ENCODE data around the gene CCZ1B.
"Not testable (repeated sequence)": the region's sequence is repeated elsewhere in the genome, so short reads cannot be mapped to it uniquely, and the experiment has no call there.

The CCZ1B gene

DNA sequence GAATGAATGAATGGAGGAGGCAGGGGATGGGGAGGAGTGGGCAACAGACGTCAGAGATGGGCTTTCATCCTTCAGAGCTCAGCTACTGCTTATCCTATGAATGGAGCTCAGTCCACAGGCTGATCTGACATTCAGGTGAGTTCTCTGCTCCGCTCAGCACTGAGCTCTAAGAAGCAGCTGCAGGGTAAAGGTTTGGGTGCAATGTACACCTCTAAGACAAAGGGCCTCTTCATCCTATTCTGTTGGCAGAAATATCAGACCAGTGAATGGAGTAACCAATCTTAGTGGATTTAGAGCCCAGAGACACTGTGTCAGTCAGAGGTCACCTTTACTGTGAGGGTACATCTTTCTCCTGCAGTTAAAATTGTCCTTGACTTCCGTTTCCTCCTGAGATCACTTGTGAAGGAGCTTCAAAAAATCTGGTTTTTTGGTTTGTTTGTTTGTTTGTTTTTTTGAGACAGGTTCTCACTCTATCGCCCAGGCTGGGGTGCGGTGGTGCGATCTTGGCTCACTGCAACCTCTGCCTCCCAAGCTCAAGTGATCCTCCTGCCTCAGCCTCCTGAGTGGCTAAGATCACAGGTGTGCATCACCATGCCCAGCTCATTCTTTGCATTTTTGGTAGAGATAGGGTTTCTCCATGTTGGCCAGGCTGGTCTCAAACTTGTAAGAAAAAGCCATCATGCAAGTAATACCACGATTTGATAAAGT lies 5.1 kb upstream of the CCZ1B start:
- DNase-seq (ENCODE audit: low read depth in 3 of 3), result no peak

DNA sequence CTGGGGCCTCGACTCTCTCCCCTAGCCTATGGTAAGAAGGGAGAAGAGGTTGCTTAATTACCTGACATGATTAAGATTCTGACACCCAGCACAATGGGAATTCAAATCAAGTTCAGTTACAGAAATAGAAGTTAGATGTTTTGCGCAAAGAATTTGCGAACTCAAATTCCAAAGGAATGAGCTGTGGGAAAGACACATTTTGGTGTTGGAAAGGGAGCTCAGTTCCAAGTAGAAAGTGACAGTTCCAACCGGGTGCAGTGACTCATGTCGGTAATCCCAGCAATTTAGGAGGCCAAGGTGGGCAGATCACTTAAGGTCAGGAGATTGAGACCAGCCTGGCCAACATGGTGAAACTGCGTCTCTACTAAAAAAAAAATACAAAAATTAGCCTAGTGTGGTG lies 4.0 kb upstream of the CCZ1B start:
- not testable (repeated sequence) for DNase-seq (ENCODE audit: low read depth in 3 of 3)

DNA sequence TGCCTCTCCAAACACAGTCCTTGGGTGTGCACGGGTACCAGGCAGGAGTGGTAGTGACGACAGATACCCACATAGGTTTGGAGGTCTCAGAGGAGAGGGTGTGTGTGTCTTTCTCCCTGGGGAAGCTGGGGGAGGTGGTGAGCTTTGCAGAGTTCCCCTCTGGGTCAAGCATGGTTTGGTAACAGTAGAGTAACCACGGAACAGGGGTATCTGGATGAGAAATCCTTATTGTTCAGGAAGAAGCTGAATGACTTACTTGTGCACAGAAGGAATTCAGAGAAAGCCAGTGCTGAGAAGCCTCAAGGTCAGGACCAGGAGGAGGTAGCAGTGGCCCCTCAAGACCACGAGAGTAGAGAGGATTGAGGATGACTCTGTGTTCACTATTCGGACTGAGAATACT lies 3.5 kb upstream of the CCZ1B start:
- not testable (repeated sequence) for DNase-seq (ENCODE audit: low read depth in 3 of 3)

DNA sequence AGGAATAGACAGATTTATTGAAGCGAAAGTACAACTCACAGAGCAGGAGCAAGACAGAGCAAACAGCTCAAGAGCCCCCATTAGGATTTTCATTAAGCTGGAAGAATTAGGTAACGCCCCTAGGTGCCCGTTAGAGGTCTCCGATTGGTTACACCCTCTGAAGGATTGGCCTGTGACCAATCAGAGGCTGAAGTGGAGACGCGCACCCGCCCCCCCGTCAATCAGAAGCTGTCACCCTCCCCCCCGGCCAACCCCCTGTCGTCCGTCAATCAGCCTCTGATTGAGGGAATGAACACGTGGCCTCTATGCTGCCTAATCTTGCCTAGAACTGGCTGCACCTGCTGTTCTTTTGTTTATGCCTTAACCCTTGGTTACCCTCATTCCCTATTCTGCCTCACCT lies 1.1 kb upstream of the CCZ1B start:
- DNase-seq (ENCODE audit: low read depth in 3 of 3), result not testable (repeated sequence)

DNA sequence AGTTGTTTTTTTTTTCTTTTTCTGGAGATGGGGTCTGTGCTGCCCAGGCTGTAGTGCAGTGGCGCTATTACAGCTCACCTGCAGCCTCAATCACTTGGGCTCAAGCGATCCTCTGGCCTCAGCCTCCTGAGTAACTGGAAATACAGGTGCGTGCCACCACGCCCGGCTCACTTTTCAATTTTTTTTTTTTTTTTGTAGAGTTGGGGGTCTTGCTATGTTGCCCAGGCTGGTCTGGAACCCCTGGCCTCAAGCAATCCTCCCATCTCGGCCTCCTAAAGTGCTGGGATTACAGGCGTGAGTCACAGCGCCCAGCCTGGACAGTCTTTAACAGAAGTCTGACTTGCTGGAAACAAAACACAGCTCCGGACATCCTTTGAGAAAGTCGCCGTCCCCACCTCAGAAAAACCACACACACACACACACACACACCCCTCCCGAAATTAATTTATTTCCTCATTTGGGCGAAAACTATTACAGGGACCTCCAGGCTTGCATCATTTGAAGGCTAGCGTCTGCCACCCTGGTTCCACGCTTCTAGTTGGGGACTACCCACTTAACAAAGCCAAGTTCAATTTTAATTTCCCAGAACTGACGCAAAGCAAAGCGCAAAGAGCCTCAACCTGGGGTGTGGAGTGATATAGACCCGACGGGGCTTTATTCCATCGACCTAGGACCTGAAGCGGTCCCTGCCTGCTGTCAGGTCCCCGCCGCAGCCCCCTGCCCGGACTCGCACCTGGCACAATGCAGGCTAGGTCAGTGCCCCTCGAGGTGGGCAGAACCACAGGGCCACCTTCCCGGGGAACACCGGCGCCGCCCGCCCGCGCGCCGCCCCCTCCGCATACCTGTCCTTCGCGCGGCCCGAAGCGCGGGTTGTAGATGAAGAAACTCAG lies 594 bp downstream of the CCZ1B start:
- not testable (repeated sequence) for DNase-seq (ENCODE audit: low read depth in 3 of 3)

DNA sequence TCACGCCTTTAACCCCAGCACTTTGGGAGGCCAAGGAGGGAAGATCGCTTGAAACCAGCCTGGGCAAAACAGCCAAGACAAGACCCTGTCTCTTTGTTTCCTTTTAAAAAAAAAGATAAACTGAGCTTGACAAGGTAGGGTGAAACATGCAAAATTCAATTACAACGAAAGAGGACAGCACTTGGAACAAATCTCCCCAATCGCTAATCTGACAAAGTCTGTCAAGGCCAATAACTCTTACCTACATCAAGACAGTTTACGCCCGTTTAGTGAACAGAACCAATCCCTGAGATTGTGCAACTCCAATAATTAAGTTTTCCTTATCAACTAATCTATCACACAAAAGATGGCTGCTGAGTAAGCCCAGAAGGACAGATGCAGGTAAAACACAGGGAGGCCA lies 4.5 kb downstream of the CCZ1B start:
- not testable (repeated sequence) for DNase-seq (ENCODE audit: low read depth in 3 of 3)

DNA sequence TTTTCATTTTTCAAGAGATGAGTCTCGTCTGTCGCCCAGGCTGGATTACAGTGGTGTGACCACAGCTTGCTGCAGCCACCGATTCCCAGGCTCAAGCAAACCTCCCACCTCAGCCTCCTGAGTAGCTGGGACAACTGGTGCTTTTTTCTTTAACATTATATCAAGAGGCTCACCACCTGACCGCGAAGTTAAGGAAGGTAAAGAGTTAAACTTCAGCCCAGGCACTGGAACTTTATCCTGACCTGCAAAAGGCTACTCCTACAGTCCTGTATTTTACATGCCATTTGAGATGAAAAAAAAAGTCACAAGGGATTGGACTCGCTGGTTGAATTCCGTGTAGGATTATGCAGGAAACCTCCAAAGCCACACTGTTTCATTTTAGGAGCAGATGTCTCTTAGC lies 10.6 kb downstream of the CCZ1B start:
- DNase-seq (ENCODE audit: low read depth in 3 of 3), result not testable (repeated sequence)

DNA sequence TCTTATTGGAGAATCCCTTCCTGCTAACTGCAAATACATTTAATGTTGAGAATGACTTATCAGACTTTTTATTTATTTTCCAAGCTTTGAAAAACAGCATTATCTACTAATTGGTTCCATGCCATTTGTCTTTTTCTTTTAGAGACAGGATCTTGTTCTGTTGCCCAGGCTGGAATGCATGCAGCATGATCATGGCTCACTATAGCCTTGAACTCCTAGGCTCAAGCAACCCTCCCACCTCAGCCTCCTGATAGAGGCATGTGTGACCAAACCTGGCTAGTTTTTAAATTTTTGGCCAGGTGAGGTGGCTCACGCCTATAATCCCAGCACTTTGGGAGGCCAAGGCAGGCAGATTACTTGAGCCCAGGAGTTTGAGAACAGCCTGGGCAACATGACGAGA lies 13.1 kb downstream of the CCZ1B start:
- not testable (repeated sequence) for DNase-seq (ENCODE audit: low read depth in 3 of 3)

DNA sequence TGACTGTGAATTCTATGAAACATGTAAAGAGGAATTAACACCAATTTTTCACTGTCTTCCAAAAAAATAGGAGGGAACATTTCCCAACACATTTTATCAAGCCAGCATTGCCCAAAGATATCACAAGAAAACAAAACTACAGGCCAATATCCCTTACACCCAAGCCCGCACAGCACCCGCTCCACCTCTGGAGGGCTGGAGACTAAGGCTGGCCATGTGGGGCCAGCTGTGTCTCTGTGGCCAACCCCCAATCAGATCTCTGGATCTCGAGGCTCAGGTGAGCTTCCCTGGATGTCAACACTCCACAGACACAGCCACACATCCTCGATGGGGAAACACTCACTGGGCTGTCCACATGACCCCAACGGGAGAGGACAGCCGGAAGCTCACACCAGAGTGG lies 18.1 kb downstream of the CCZ1B start:
- DNase-seq (ENCODE audit: low read depth in 3 of 3), result not testable (repeated sequence)

DNA sequence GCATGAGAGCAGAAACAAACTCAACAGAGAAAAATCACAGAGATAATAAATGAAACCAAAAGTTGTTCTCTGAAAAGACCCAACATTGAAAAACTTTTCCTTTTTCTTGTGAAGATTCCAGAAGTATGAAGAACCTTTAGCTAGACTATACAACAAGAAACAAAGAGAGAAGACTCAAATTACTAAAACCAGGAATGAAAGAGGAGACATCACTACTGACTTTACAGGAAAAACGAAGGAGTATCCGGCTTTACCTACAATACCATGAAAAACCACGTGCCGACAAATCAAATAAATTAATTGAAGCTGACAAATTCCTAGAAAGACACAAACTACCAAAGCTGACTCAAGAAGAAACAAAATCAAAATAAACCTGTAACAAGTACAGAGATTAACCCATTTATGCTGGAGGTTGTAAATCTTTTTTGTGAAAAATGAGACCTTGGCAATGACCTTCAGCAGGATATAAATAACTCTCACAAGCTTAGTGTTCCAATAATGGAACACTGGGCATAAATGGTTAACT lies 18.6 kb downstream of the CCZ1B start:
- not testable (repeated sequence) for DNase-seq (ENCODE audit: low read depth in 3 of 3)

DNA sequence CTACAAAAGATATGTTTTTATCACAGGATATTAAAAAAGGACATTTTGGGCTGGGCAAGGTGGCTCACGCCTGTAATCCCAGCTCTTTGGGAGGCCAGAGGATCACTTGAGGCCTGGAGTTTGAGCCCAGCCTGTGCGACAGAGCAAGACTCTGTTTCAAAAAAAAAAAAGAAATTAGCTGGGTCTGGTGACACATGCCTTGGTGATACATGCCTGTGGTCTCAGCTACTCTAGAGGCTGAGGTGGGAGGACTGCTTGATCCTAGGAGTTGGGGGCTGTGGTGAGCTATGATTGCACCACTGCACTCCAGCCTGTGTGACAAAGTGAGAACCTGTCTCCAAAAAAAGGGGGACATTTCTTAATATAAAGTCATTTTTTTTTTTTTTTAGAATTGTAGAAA lies 25.7 kb downstream of the CCZ1B start:
- not testable (repeated sequence) for DNase-seq (ENCODE audit: low read depth in 3 of 3)

DNA sequence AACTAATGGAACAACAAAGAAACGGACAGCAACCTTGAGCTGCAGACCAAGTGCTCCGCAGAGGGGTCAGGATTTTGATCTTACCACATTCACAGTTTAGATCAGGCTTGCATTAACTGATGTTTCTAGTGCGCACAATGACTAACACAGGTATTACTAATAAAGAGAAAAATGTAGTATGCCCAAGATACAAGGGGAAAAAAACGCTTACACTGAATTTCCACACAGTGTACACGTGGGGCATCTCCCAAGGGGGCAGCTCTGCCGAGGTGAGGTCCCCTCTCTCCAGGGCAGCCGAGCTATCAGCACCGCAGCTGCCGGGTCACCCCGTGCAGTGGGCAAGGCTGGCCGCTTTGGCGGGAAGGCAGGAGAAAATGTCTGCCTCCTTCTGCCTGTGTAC lies 26.2 kb downstream of the CCZ1B start:
- DNase-seq (ENCODE audit: low read depth in 3 of 3), result not testable (repeated sequence)

DNA sequence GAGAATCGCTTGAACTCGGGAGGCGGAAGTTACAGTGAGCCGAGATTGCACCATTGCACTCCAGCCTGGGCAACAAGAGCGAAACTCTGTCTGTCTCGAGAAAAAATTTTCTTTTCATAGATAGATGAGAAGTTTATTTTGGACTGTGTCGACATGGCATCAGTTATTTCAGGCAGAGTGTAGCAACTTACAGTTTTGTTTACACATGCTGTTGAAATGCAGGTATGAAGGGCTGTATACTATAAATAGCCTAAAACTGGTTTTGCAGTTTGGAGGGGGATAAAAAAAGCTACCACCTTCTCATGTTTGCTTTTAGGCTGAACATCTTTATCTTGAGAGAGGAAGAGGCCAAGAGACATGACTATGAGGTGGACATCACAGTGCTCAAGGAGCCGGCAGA lies 28.0 kb downstream of the CCZ1B start:
- DNase-seq (ENCODE audit: low read depth in 3 of 3), result not testable (repeated sequence)

DNA sequence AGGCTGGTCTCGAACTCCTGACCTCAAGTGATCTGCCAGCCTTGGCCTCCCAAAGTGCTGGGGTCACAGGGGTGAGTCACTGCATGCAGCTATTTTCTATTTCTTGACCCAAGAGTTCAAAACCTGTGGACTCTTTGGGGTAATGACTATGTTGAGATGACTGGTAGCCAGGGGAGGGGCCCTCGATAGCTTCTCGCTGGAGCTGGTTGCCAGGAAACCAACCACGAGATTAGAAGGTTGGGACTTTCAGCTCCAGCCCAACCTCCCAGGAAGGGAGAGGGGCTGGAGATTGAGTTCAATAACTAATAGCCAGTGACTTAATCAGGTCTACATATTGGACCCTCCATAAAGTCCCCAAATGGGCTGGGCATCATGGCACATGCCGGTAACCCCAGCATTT lies 28.9 kb downstream of the CCZ1B start:
- not testable (repeated sequence) for DNase-seq (ENCODE audit: low read depth in 3 of 3)

DNA sequence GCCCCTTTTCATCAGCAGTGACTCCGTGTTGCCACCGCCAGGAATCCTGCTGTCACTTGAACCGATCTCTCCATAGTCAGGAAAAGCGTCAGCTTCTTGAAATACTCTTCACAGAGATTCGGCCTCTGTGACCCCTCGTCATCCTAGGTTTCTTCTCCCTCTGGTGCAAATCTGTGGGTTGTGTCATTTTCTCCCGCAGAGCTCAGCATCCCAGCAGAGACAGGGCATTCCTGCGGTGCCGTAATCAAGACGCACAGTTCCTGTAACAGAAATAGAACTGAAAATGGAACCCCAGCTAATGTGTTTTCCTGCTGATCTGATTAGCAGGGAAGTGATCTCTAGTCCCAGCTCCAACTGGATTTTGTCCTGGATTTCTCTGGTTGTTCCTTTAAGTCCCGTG lies 31.8 kb downstream of the CCZ1B start:
- DNase-seq (ENCODE audit: low read depth in 3 of 3), result not testable (repeated sequence)

DNA sequence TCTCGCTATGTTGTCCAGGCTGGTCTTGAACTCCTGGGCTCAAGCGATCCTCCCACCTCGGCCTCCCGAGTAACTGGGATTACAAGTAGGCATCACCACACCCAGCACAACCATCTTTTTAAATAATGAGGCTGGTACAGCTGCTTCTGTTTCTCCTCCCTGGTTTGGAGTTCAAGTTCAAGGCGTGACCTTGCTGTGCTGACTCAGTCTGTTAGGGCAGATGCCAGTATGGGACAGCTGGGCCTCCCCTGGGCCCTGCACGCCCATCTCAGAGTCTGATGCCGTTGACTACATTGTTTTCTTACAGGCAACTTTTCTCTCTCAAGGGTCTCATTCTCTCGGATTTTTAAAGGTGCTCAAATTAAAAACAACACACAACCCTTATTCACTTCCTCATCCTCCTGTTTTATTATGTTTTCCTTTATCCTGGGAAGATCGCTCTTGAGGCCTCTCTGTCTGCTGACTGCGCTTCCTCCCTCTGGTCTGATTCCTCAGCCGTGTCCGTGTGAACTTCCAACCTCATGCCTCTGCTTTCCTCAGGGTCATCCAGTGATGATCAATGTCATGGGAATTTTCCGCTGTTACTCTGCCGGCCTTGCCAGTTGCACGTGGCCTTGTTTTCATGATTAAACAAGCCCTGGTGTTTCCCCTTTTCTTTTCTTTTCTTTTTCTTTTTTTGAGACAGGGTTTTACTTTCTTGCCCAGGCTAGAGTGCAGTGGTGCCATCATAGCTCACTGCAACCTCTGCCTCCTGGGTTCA lies 33.8 kb downstream of the CCZ1B start:
- DNase-seq (ENCODE audit: low read depth in 3 of 3), result not testable (repeated sequence)

DNA sequence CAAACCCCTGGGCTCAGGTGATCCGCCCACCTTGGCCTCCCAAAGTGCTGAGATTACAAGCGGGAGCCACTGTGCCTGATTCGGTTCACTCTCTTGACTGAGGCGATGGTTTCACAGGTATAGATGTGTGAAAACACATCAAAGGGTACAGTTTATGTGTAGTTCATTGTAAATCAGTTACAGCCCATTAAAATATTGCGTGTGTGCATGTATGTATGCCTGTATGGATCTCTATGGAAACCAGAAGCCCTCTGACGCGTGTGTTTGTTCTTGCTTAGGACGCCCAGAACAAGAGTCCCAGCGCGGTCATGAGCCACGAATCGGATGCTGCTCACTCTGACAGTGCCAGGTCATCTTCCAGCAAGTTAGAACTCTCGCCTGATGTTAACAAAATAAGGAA lies 36.7 kb downstream of the CCZ1B start:
- DNase-seq (ENCODE audit: low read depth in 3 of 3), result not testable (repeated sequence)

DNA sequence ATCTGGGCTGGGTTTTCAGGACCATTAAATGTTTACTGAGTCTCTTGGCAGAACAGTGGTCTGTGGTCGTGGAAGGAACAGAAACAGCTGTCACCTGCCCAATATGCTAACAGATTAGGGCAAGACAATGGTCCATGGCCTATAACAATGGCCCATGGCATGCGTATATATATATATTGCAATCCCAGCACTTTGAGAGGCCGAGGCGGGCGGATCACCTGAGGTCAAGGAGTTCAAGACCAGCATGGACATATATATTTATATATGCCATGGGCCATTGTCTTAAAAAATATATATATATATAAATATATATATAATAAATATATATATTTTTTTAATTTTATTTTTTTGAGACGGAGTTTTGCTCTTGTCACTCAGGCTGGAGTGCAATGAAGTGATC lies 44.5 kb downstream of the CCZ1B start:
- DNase-seq (ENCODE audit: low read depth in 3 of 3), result not testable (repeated sequence)

DNA sequence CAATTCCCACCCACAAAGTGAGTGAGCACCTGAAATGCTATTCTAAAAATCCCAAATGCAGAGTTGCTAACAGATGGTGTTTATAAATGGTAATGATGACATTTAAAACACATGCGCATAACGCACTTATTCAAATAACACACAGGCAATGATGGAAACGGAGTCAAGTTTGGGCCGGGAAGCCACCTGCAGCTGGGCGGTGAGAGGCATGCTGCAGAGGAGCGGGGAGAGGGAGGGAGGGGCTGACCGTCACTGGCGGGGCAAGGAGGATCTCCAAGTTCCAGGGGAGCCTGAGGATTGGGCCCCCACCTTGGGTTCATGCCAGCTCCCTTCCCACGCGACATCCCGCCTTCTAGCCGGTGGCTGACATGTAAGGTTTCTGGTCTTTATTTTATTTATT lies 64.9 kb downstream of the CCZ1B start:
- DNase-seq (ENCODE audit: low read depth in 3 of 3), result not testable (repeated sequence)

DNA sequence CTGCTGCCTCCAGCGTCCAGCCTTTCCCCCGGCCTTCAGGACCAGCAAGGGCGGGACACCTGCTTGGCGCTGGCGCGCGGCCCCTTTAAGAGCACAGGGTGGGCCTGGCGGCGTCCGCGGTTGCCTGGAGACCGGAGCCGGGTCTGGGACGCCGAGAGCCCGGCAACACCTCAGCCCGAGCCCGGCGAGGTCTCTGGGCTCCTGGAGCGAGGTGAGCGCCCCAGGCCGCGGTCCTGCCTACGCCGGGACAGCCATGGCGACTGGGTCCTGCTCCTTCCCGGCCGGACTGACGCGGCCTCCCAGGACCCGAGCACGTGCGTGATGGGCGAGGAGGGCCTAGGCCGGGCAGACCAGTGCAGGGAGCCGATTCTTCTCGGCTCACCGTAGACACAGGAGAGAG lies 72.1 kb downstream of the CCZ1B start, which contains the start of gene RSPH10B2:
RSPH10B2 (plus strand) TSS at position 140 of the 400 bp plus-strand sequence. CDS start 3,575 bp downstream, outside the sequence.
- not testable (repeated sequence) for DNase-seq (ENCODE audit: low read depth in 3 of 3)

DNA sequence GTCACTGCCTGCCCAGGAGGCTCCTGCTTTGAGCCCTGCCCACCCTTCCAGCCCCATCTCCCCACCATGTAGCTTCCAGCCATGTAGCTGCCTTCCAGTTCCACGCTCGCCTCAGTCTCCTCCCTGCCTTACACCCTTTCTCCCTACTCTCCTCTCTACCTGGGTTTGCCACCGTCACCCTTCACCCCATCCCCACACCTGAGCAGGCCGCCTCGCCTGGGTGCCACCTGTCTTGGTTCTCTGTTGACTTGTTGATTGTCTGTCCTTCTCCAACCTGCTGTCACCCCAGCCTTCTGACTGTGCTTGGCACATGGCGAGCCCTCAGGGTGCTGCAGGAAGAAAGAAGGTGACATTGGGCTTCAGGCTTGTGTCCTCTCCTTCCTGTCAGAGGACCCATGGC lies 75.9 kb downstream of the CCZ1B start:
- not testable (repeated sequence) for DNase-seq (ENCODE audit: low read depth in 3 of 3)

DNA sequence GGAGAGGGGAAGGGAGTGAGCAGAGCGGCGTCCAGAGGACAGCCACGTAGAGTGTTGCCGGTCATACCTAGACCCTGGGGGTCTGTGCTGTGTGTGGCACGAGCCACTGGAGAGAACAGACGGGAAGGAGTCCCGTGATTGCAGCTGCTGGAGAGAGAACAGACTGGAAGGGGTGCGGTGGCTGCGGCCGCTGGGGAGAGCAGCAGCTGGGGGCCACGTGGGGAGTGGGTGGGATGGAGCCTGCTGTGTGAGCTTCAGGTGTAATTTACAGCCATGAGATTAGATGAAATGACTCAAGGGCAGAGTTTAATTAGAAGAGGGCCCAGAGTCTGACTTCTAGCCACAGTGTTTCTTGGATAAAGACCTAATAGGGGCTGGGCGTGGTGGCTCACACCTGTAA lies 76.7 kb downstream of the CCZ1B start:
- not testable (repeated sequence) for DNase-seq (ENCODE audit: low read depth in 3 of 3)
